Endothelial cell of umbilical vein (primary cell): ENCODE results near the gene HECW1. TPM values are rescaled to one million over a fixed set of nuclear protein-coding genes. Genes with fewer than 3 reads are reported as not detected.

Experiments used
- BruUV-seq: library from RNA; stranded (reverse); fragments of 400-500 nt; replicated peaks from 2 replicates; lab custom pipeline; 2021; lab: Mats Ljungman, UMichigan
- CTCF ChIA-PET: fragments of 300-600, 350-600 bp; sonication (Branson Sonifier 250); formaldehyde crosslinking; loops from one replicate; lab custom pipeline; 2021; ENCODE audit warnings: antibody characterized with exemption, inconsistent platforms; lab: Charles Lee
- POLR2A ChIA-PET: fragments of 300-600, 350-600 bp; sonication (Branson Sonifier 250); formaldehyde crosslinking; loops from one replicate; lab custom pipeline; 2021; ENCODE audit warnings: antibody characterized with exemption, inconsistent platforms; lab: Charles Lee
- DNase-seq: peaks from one replicate; pipeline ENCODE4 v3.0.0-alpha.2; 2011; ENCODE audit warnings: low read depth, low spot score
- FAIRE-seq: peaks from 2 replicates; lab custom pipeline; 2011; peaks lifted over from hg19 to GRCh38; lab: Jason Lieb, UNC
- H2AFZ ChIP-seq: 2 replicates; pipeline ENCODE4 v1.6.0; 2012; ENCODE audit warnings: low read depth, low read length, control low read depth, inconsistent platforms
- H3K27ac ChIP-seq: 2 replicates; pipeline ENCODE4 v1.5.1; 2011; ENCODE audit warnings: low read depth, mild to moderate bottlenecking, control low read depth, low read length, moderate library complexity; ENCODE audit not compliant: insufficient read depth
- H3K27me3 ChIP-seq, 2 experiments: 2 replicates each; pipeline versions ENCODE4 v1.6.0 to v1.6.1; 2011; ENCODE audit warnings: low read length in 2 of 2, mixed read lengths in 1 of 2; ENCODE audit not compliant: control insufficient read depth in 2 of 2, insufficient read depth in 2 of 2
- H3K36me3 ChIP-seq, 2 experiments: 2 replicates in 1 of 2; 3 replicates in 1 of 2; pipeline ENCODE4 v1.5.1; 2011; ENCODE audit warnings: low read length in 2 of 2, mild to moderate bottlenecking in 1 of 2, moderate library complexity in 1 of 2; ENCODE audit not compliant: control insufficient read depth in 2 of 2, insufficient read depth in 2 of 2; ENCODE audit errors: extremely low read depth in 1 of 2
- H3K4me1 ChIP-seq: 3 replicates; pipeline ENCODE4 v1.5.1; 2011; ENCODE audit warnings: mild to moderate bottlenecking, low read length; ENCODE audit not compliant: control insufficient read depth, insufficient read depth; ENCODE audit errors: extremely low read depth
- H3K4me2 ChIP-seq: 2 replicates; pipeline ENCODE4 v1.6.1; 2011; ENCODE audit warnings: low read length, control low read depth, mixed read lengths; ENCODE audit not compliant: insufficient read depth
- H3K4me3 ChIP-seq, 3 experiments: fragments of 200-600 bp in 1 of 3; sonication (generic), shearing (Covaris generic) in 1 of 3; replicated peaks in 1 of 3; 2 replicates each; pipeline ENCODE4 v1.5.1; 2011 to 2016; ENCODE audit warnings: control low read depth in 3 of 3, low read length in 3 of 3, mild to moderate bottlenecking in 2 of 3, inconsistent platforms in 1 of 3, low read depth in 1 of 3, moderate library complexity in 1 of 3; ENCODE audit not compliant: insufficient read depth in 1 of 3
- H3K79me2 ChIP-seq: 2 replicates; pipeline ENCODE4 v1.6.0; 2012; ENCODE audit warnings: low read length, inconsistent platforms; ENCODE audit not compliant: control insufficient read depth, insufficient read depth
- H3K9ac ChIP-seq: replicated peaks from 2 replicates; pipeline ENCODE3; 2011; ENCODE audit warnings: low read length, control low read depth; ENCODE audit not compliant: insufficient read depth; ENCODE audit errors: extremely low read depth
- H3K9me1 ChIP-seq: replicated peaks from 3 replicates; pipeline ENCODE4 v1.6.0; 2011; ENCODE audit warnings: mild to moderate bottlenecking, low read length; ENCODE audit not compliant: control insufficient read depth, insufficient read depth; ENCODE audit errors: extremely low read depth
- H3K9me3 ChIP-seq: replicated peaks from 2 replicates; pipeline ENCODE4 v1.5.1; 2012; ENCODE audit warnings: low read length, inconsistent platforms; ENCODE audit not compliant: control insufficient read depth, insufficient read depth
- H4K20me1 ChIP-seq: replicated peaks from 2 replicates; pipeline ENCODE3; 2011; ENCODE audit warnings: mild to moderate bottlenecking, low read length; ENCODE audit not compliant: control insufficient read depth, insufficient read depth; ENCODE audit errors: extremely low read depth
- EZH2 ChIP-seq: IDR thresholded peaks from 2 replicates; pipeline ENCODE4 v1.6.1; 2012; ENCODE audit warnings: borderline replicate concordance, low read depth, mild to moderate bottlenecking, moderate library complexity, low read length, inconsistent platforms; ENCODE audit not compliant: severe bottlenecking
- FOS ChIP-seq: IDR thresholded peaks from 2 replicates; pipeline ENCODE4 v1.6.1; 2011; ENCODE audit warnings: mild to moderate bottlenecking, low read length, moderate library complexity, borderline replicate concordance; ENCODE audit not compliant: insufficient read depth
- JUN ChIP-seq: IDR thresholded peaks from 2 replicates; pipeline ENCODE4 v1.6.1; 2011; ENCODE audit warnings: borderline replicate concordance, low read depth; ENCODE audit not compliant: insufficient read length, insufficient read depth
- POLR2A ChIP-seq: IDR thresholded peaks from 2 replicates; pipeline ENCODE4 v1.6.1; 2012; ENCODE audit warnings: low read depth, mild to moderate bottlenecking, control low read depth, low read length
- POLR2AphosphoS5 ChIP-seq: IDR thresholded peaks from 2 replicates; pipeline ENCODE4 v1.6.1; 2012; ENCODE audit warnings: low read depth, mild to moderate bottlenecking, control low read depth, low read length, moderate library complexity; ENCODE audit not compliant: insufficient read depth
- dilution Hi-C: fragments of 300-500 bp; cut with MboI; formaldehyde crosslinking; loops from one replicate; pipeline ENCODE4 v1.15.0; 2019; ENCODE audit warnings: low sequenced_read_pairs; ENCODE audit not compliant: extremely low pct_ligation_motif_present
- intact Hi-C: fragments of 100-400 bp; cut with micrococcal nuclease; formaldehyde crosslinking; loops from one replicate; pipeline ENCODE4 v1.10.0; 2022
- polyA plus RNA-seq, 4 experiments: library from polyadenylated mRNA; depleted of rRNA in 3 of 4; stranded (reverse) in 3 of 4; unstranded in 1 of 4; fragments of >200 nt; gene quantifications; 2 replicates each; pipeline versions ENCODE4 v1.2.1 to v1.2.3, GENCODE V29; 2011 to 2012; ENCODE audit warnings: missing spikeins in 1 of 4
- total RNA-seq: library from RNA; stranded (reverse); gene quantifications from 2 replicates; pipeline ENCODE4 v1.2.3, GENCODE V29; 2021
- TF ChIP-seq, protein P1 (sequence below): IDR thresholded peaks from 2 replicates; pipeline ENCODE4 v1.6.1; 2011; ENCODE audit not compliant: insufficient read depth, insufficient read length
- TF ChIP-seq, protein P2 (sequence below), 2 donors: IDR thresholded peaks; 1 replicate in 1 of 2; 2 replicates in 1 of 2; pipeline ENCODE4 v1.5.1; 2011; ENCODE audit warnings: low read length in 2 of 2, mild to moderate bottlenecking in 2 of 2, moderate library complexity in 2 of 2, control low read depth in 1 of 2, inconsistent platforms in 1 of 2, low read depth in 1 of 2; ENCODE audit not compliant: insufficient read depth in 1 of 2; ENCODE audit errors: extremely low read depth in 1 of 2

Gene HECW1
- total and polyA plus RNA-seq, 2 donors (not counting 3 experiments of a cell fraction or from before 2014, with no cell fraction given), result not detected

DNA sequence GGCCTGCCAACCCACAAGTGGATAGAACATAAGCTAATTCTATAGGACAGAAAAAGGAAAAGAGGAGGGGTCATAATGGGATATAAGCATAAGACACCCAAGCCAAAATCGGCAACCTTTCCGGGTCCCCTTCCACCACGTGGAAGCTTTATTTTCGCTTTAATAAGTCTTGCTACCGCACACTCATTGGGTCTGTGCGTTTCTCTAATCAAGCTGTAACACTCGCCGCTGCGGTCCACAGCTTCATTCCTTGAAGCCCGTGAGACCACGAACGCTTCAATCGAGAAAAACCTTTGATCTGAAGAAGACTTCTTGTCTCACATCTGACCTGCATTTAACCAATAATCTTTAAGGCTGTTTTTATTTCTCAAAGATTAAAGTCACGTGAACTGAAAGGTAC, 35.8 kb upstream of the HECW1 start:
- TF ChIP-seq JUN, result no peak
- TF ChIP-seq, protein P1, sequence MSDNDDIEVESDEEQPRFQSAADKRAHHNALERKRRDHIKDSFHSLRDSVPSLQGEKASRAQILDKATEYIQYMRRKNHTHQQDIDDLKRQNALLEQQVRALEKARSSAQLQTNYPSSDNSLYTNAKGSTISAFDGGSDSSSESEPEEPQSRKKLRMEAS, result no peak
- TF ChIP-seq, protein P2, sequence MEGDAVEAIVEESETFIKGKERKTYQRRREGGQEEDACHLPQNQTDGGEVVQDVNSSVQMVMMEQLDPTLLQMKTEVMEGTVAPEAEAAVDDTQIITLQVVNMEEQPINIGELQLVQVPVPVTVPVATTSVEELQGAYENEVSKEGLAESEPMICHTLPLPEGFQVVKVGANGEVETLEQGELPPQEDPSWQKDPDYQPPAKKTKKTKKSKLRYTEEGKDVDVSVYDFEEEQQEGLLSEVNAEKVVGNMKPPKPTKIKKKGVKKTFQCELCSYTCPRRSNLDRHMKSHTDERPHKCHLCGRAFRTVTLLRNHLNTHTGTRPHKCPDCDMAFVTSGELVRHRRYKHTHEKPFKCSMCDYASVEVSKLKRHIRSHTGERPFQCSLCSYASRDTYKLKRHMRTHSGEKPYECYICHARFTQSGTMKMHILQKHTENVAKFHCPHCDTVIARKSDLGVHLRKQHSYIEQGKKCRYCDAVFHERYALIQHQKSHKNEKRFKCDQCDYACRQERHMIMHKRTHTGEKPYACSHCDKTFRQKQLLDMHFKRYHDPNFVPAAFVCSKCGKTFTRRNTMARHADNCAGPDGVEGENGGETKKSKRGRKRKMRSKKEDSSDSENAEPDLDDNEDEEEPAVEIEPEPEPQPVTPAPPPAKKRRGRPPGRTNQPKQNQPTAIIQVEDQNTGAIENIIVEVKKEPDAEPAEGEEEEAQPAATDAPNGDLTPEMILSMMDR (IDR thresholded peaks at IDR 0.05; ENCODE audit: extremely low read depth in 1 of 2, insufficient read depth in 1 of 2, low read depth in 1 of 2, low read length in 2 of 2), result no peak
- no peak for TF ChIP-seq EZH2
- TF ChIP-seq POLR2A, result no peak
- TF ChIP-seq FOS, result no peak
- no peak for TF ChIP-seq POLR2AphosphoS5
- dilution Hi-C loops (no loop called here), intact Hi-C loops (no loop called here)
- H2AFZ ChIP-seq, result no peak overlapping the region
- H3K79me2 ChIP-seq, result no peaks in the 10 kb centered on the region
- H3K4me1 ChIP-seq, result no peaks in the 10 kb centered on the region
- BruUV-seq, result no TSS peak
- FAIRE-seq, result no peak
- CTCF ChIA-PET, result interaction anchor here (1.2 kb wide), 1 partner anchor 9 kb away, joined by 3 read pairs; no protein-coding TSS in a partner anchor
- no peak overlapping the region for H3K9ac ChIP-seq
- no peaks in the 10 kb centered on the region for H3K36me3 ChIP-seq
- H3K27ac ChIP-seq, result no peak overlapping the region
- no peaks in the 10 kb centered on the region for H3K9me1 ChIP-seq
- H4K20me1 ChIP-seq, result no peaks in the 10 kb centered on the region
- DNase-seq, result no peak
- H3K27me3 ChIP-seq, result peaks cover 0 to 2% of the 10 kb centered on the region in 2 experiments
- no peak overlapping the region for H3K4me3 ChIP-seq
- no peak overlapping the region for H3K4me2 ChIP-seq
- H3K9me3 ChIP-seq, result no peaks in the 10 kb centered on the region
- POLR2A ChIA-PET, result no interaction called here
